Caco-2 (cell line): ENCODE measurements around the gene GJA8. TPM values are rescaled to one million over a fixed set of nuclear protein-coding genes. Genes with fewer than 3 reads are reported as not detected.
A peak's percentile ranks its signal among the peaks of the same experiment; 100 is the strongest.
"Not testable (repeated sequence)": the region's sequence is repeated elsewhere in the genome, so short reads cannot be mapped to it uniquely, and the experiment has no call there.

Source experiments
- BruUV-seq: library from RNA; stranded (reverse); fragments of 400-500 nt; replicated peaks from 2 replicates; lab custom pipeline; 2021; lab: Mats Ljungman, UMichigan
- CTCF ChIA-PET: fragments of 300-600 bp; sonication (Branson Sonifier 250); formaldehyde crosslinking; loops from one replicate; lab custom pipeline; 2022; ENCODE audit warnings: antibody characterized with exemption; lab: Charles Lee
- POLR2A ChIA-PET: fragments of 300-600 bp; sonication (Branson Sonifier 250); formaldehyde crosslinking; loops from one replicate; lab custom pipeline; 2022; ENCODE audit warnings: antibody characterized with exemption; lab: Charles Lee
- DNase-seq, 2 experiments: peaks; one replicate each; pipeline versions ENCODE4 v3.0.0 to v3.0.0-alpha.2; 2020 to 2022
- H3K27me3 ChIP-seq: replicated peaks from 2 replicates; pipeline ENCODE4 v1.6.0; 2011; ENCODE audit warnings: low read length; ENCODE audit not compliant: control insufficient read depth, insufficient read depth
- H3K36me3 ChIP-seq: 2 replicates; pipeline ENCODE4 v1.5.1; 2011; ENCODE audit warnings: low read length; ENCODE audit not compliant: control insufficient read depth, insufficient read depth
- H3K4me1 ChIP-seq: fragments of 250-450 bp; sonication (Bioruptor Pico); 2 replicates; pipeline ENCODE4 v1.5.1; 2020; ENCODE audit warnings: mild to moderate bottlenecking
- H3K4me3 ChIP-seq: 2 replicates; pipeline ENCODE4 v1.5.1; 2011; ENCODE audit warnings: low read depth, mild to moderate bottlenecking, control low read depth, low read length
- H3K9me3 ChIP-seq: fragments of 250-450 bp; sonication (Bioruptor Pico); 2 replicates; pipeline ENCODE4 v1.5.1; 2020; ENCODE audit warnings: mild to moderate bottlenecking, moderate library complexity
- H3K27ac Mint-ChIP-seq: one replicate; pipeline ENCODE4 v1.8.0; 2022; ENCODE audit warnings: mixed read lengths; ENCODE audit not compliant: unreplicated experiment
- H3K27me3 Mint-ChIP-seq: one replicate; pipeline ENCODE4 v1.8.0; 2022; ENCODE audit warnings: mixed read lengths; ENCODE audit not compliant: insufficient read depth, unreplicated experiment
- H3K36me3 Mint-ChIP-seq: one replicate; pipeline ENCODE4 v1.8.0; 2022; ENCODE audit warnings: mild to moderate bottlenecking, mixed read lengths; ENCODE audit not compliant: insufficient read depth, unreplicated experiment
- H3K4me1 Mint-ChIP-seq: one replicate; pipeline ENCODE4 v1.8.0; 2022; ENCODE audit warnings: low read depth, mixed read lengths; ENCODE audit not compliant: unreplicated experiment
- H3K4me3 Mint-ChIP-seq: one replicate; pipeline ENCODE4 v1.8.0; 2022; ENCODE audit warnings: mild to moderate bottlenecking, moderate library complexity, mixed read lengths; ENCODE audit not compliant: unreplicated experiment
- H3K9me3 Mint-ChIP-seq: one replicate; pipeline ENCODE4 v1.8.0; 2022; ENCODE audit warnings: mixed read lengths; ENCODE audit not compliant: unreplicated experiment
- intact Hi-C: fragments of 100-400 bp; cut with micrococcal nuclease; formaldehyde crosslinking; loops from one replicate; pipeline ENCODE4 v1.10.0; 2022; ENCODE audit not compliant: unreplicated experiment
- total RNA-seq: library from RNA; stranded (reverse); gene quantifications from 2 replicates; pipeline ENCODE4 v1.2.3, GENCODE V29; 2022
- TF ChIP-seq, protein P1 (sequence below), 2 experiments: fragments of 200-600 bp in 1 of 2; IDR thresholded peaks; 1 replicate in 1 of 2; 2 replicates in 1 of 2; pipeline versions ENCODE4 v1.5.1 to v1.8.0; 2011 to 2022; ENCODE audit warnings: antibody characterized with exemption in 1 of 2, control low read depth in 1 of 2, inconsistent platforms in 1 of 2, low read depth in 1 of 2, low read length in 1 of 2, mild to moderate bottlenecking in 1 of 2, moderate library complexity in 1 of 2; ENCODE audit not compliant: insufficient read depth in 1 of 2, severe bottlenecking in 1 of 2, unreplicated experiment in 1 of 2

The GJA8 gene
- total RNA-seq, 1 experiment from 2014 or later, result not detected

DNA sequence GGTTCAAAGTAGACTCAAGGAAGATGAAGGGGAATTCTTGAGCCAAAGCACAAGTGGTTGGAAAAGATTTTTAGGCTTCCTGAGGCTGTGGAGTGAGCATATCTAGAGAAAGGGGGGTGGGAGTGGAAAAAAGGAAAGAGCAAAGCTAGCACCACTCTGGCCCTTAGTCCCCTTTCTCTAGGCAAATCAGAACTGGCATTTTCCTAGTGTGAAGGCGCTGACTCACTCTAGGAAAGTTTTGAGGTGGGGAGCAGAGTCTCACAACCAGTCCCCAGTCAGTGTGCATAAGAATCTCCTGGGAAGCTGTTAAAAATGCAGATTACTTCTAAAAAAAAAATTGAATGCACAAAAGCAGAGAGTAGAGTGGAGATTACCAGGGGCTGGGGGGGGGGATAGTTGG, 22.2 kb downstream of the GJA8 start:
- intact Hi-C loops, result no loop called here
- Histone ChIP-seq H3K4me3 (no peak overlapping the region), H3K36me3 (no peaks in the 10 kb centered on the region), H3K4me1 (no peaks in the 10 kb centered on the region), H3K27me3 (no peaks in the 10 kb centered on the region), H3K9me3 (no peaks in the 10 kb centered on the region)
- no TSS peak for BruUV-seq
- POLR2A ChIA-PET, result no interaction called here
- TF ChIP-seq, protein P1, sequence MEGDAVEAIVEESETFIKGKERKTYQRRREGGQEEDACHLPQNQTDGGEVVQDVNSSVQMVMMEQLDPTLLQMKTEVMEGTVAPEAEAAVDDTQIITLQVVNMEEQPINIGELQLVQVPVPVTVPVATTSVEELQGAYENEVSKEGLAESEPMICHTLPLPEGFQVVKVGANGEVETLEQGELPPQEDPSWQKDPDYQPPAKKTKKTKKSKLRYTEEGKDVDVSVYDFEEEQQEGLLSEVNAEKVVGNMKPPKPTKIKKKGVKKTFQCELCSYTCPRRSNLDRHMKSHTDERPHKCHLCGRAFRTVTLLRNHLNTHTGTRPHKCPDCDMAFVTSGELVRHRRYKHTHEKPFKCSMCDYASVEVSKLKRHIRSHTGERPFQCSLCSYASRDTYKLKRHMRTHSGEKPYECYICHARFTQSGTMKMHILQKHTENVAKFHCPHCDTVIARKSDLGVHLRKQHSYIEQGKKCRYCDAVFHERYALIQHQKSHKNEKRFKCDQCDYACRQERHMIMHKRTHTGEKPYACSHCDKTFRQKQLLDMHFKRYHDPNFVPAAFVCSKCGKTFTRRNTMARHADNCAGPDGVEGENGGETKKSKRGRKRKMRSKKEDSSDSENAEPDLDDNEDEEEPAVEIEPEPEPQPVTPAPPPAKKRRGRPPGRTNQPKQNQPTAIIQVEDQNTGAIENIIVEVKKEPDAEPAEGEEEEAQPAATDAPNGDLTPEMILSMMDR (IDR thresholded peaks at IDR 0.05; ENCODE audit: insufficient read depth in 1 of 2, low read depth in 1 of 2, low read length in 1 of 2, severe bottlenecking in 1 of 2, unreplicated experiment in 1 of 2), result no peak
- H3K4me3 Mint-ChIP-seq, result no peak overlapping the region
- H3K36me3 Mint-ChIP-seq, result no peaks in the 10 kb centered on the region
- CTCF ChIA-PET, result no interaction called here
- no peak overlapping the region for H3K27ac Mint-ChIP-seq
- peaks cover 2% of the 10 kb centered on the region for H3K27me3 Mint-ChIP-seq
- H3K4me1 Mint-ChIP-seq, result no peaks in the 10 kb centered on the region
- no peaks in the 10 kb centered on the region for H3K9me3 Mint-ChIP-seq
- no peak for DNase-seq

DNA sequence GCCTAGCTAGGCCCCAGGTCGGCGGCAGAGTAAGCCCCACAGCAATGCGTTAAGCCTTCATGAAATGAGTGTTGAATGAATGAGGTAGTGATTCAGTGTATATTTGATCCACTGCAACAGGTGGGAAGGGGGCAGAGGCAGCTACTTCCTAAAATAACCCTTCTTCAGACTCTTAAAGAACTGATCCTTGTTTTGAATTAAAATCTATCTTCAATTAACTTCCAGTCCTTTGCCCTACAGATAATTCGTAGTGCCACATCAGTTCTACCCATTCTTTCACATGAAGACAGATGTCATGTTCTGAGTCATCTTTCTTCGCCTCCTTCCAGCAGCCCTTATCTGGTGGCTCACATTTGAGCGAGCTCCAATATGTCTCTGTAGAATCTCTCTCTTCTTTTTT, 24.6 kb downstream of the GJA8 start:
- H3K36me3 ChIP-seq, BruUV-seq, H3K9me3 Mint-ChIP-seq, DNase-seq, H3K27me3 ChIP-seq, H3K27ac Mint-ChIP-seq, H3K4me3 Mint-ChIP-seq, H3K36me3 Mint-ChIP-seq, CTCF ChIA-PET, H3K27me3 Mint-ChIP-seq, intact Hi-C loops, POLR2A ChIA-PET, H3K9me3 ChIP-seq, H3K4me3 ChIP-seq, H3K4me1 ChIP-seq: not testable (repeated sequence)
- H3K4me1 Mint-ChIP-seq, result peaks cover 15% of the 10 kb centered on the region

DNA sequence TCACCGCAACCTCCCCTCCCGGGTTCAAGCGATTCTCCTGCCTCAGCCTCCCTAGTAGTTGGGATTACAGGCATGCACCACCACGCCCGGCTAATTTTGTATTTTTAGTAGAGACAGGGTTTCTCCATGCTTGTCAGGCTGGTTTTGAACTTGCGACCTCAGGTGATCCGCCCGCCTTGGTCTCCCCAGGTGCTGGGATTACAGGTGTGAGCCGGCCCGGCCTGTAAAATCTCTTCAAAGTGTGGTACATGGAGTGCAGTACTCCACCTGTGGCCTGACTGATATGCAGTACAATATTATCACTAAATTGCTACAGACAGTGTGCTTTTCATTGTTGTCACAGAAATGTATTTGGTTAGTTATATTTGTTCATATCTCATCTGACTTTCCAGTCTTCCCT, 25.1 kb downstream of the GJA8 start:
- H3K27me3 Mint-ChIP-seq, H3K9me3 Mint-ChIP-seq, H3K36me3 ChIP-seq, CTCF ChIA-PET, H3K4me1 ChIP-seq, BruUV-seq, intact Hi-C loops, H3K4me3 ChIP-seq, POLR2A ChIA-PET, H3K9me3 ChIP-seq, H3K27ac Mint-ChIP-seq, H3K27me3 ChIP-seq, H3K36me3 Mint-ChIP-seq: not testable (repeated sequence)
- peak in 1 of 2 experiments; percentile 18 for DNase-seq
- peaks cover 15% of the 10 kb centered on the region for H3K4me1 Mint-ChIP-seq
- H3K4me3 Mint-ChIP-seq, result peak overlapping the region; percentile 82

DNA sequence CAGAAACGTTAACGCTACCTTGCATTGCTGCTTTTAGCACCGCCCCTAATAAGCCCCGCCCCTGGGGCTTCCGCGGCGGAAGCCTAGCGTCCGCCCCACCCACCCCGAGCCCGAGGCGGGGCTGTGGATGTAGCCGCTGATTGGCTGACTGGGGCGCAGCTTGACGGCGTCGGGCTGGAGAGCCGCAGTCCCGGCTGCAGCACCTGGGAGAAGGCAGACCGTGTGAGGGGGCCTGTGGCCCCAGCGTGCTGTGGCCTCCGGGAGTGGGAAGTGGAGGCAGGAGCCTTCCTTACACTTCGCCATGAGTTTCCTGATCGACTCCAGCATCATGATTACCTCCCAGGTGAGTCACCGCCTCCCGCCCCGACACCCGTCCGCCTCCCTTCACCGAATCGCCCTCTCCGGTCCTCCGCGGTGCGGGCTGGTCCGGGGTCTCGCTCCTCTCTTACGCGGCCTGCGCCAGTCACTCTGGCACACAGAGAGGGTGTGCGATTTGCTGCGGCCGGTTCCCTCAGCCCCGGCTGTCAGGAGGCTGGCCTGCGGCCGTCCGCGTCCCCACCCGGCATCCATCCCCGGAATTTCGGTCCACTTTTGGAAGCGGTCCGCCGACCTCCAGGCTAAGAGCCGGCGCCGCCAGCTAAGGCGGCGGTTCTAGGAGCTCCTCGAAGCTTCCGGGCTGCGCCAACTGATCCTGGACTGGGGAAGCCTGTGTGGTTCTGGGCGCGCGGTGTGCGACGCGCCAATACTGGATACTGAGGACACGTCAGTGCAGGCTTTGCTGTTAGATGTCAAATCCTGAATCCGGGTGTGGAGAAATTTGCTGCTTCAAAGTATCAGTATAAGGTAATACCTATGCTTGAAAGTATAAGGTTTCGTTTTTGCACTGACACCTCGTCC, 25.9 kb downstream of the GJA8 start, which contains the start of gene GPR89B:
TSS of gene GPR89B (plus strand) at position 185 of the 897 bp plus-strand sequence. CDS start at position 302, 117 bp downstream.
- CTCF ChIA-PET, intact Hi-C loops, H3K27me3 ChIP-seq, H3K4me1 ChIP-seq, H3K9me3 ChIP-seq, H3K36me3 ChIP-seq, H3K36me3 Mint-ChIP-seq, H3K27me3 Mint-ChIP-seq, BruUV-seq, POLR2A ChIA-PET, H3K9me3 Mint-ChIP-seq: not testable (repeated sequence)
- Mint-ChIP-seq H3K4me3 (peak within 1 kb of the TSS; percentile 82), H3K27ac (peak within 1 kb of the TSS; percentile 71), H3K4me1 (peaks cover 15% of the 10 kb centered on the region)
- DNase-seq, result peak; percentile 94 to 95
- peak within 1 kb of the TSS; percentile 87 for H3K4me3 ChIP-seq

DNA sequence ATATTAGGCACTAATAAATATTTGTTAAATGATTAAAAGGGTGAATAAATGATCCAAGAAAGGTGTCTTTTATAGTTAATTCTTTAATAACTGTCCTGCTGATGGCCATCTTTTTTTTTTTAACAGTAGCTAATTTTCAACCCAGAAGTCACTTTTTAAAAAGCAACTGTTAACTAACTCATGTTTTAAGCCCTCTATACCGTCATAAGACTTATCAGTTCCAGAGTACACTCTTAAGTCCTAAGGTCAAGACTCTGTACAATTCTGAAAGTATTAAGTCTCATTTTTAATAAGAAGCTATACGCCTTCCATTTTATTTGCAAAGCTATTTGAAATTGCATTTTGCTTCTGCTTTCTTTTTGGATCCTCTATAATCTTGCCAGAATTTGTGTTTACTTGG, 28.5 kb downstream of the GJA8 start:
- H3K9me3 ChIP-seq, H3K9me3 Mint-ChIP-seq, H3K27me3 ChIP-seq, BruUV-seq, H3K36me3 ChIP-seq, CTCF ChIA-PET, H3K4me3 ChIP-seq, intact Hi-C loops, DNase-seq, H3K27me3 Mint-ChIP-seq, H3K36me3 Mint-ChIP-seq, POLR2A ChIA-PET, H3K4me1 ChIP-seq: not testable (repeated sequence)
- Mint-ChIP-seq H3K4me1 (peaks cover 15% of the 10 kb centered on the region), H3K4me3 (peak overlapping the region; percentile 51), H3K27ac (peak overlapping the region; percentile 36)

DNA sequence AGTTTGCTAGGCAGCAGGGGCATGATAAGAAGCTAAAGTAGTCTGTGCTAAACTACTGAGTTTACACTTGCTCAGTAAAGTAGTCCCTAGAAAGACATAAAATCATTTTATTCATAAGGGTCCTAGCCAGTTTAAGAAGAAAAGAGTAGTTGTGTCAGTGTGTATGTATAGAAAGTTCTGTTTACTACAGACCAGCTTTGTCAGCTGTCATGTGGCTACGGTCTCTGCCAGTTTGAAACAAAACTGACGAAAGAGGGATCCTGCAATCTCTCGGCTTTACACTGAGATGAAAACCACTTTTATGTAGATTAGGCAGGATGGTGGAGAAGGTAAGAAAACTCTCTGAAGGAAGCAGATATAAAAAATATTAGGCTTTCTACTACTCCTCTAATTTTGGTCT, 32.7 kb downstream of the GJA8 start:
- H3K4me1 Mint-ChIP-seq, result peaks cover 11% of the 10 kb centered on the region
- H3K9me3 Mint-ChIP-seq, BruUV-seq, DNase-seq, H3K36me3 ChIP-seq, POLR2A ChIA-PET, H3K4me1 ChIP-seq, H3K4me3 Mint-ChIP-seq, intact Hi-C loops, H3K9me3 ChIP-seq, CTCF ChIA-PET, H3K4me3 ChIP-seq, H3K27me3 Mint-ChIP-seq, H3K27ac Mint-ChIP-seq, H3K36me3 Mint-ChIP-seq, H3K27me3 ChIP-seq: not testable (repeated sequence)
